Measurements from ENCODE around the gene ZNF787.
A peak's percentile ranks its signal among the peaks of the same experiment; 100 is the strongest.

The ZNF787 gene

DNA sequence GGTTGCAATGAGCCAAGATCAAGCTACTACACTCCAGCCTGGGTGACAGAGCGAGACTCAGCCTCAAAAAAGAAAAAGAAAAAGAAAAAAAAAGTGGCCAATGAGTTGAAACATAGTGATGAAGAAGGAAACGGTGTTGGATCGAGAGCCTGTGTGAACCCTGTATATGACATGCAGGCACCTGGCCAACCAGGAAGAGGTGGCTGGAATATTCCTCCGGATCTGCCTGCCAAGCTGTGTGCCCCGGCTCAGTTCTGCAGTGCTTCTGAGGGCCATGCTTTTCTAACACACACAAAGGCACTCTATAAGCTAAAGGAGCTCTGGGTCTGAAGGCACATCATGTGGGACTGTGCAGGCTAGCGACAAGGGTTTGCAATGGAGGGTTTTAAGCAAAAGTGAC lies 16.3 kb upstream of the ZNF787 start:
- Histone ChIP-seq H3K9me3 (ENCODE audit: insufficient read depth, low read length) (no peaks in the 10 kb centered on the region), H4K20me1 (ENCODE audit: insufficient read depth, low read length) (no peaks in the 10 kb centered on the region), H3K9ac (ENCODE audit: low read length) (no peak overlapping the region), H3K4me3 (ENCODE audit: low read length) (no peak overlapping the region), H2AFZ (ENCODE audit: low read depth, low read length) (no peak overlapping the region), H3K4me1 (ENCODE audit: low read length) (peaks cover 28% of the 10 kb centered on the region), H3K36me3 (replicated peaks; ENCODE audit: low read depth, low read length) (peaks cover under 1% of the 10 kb centered on the region), H3K27ac (ENCODE audit: low read length) (no peak overlapping the region), H3K4me2 (ENCODE audit: low read length) (no peak overlapping the region), H3K79me2 (ENCODE audit: low read length) (peaks cover 16% of the 10 kb centered on the region), H3K27me3 (ENCODE audit: low read depth, low read length) (no peaks in the 10 kb centered on the region)
- TF ChIP-seq EZH2phosphoT487 (IDR thresholded peaks at IDR 0.05; ENCODE audit: low read depth): no peak
- TF ChIP-seq, protein P1, sequence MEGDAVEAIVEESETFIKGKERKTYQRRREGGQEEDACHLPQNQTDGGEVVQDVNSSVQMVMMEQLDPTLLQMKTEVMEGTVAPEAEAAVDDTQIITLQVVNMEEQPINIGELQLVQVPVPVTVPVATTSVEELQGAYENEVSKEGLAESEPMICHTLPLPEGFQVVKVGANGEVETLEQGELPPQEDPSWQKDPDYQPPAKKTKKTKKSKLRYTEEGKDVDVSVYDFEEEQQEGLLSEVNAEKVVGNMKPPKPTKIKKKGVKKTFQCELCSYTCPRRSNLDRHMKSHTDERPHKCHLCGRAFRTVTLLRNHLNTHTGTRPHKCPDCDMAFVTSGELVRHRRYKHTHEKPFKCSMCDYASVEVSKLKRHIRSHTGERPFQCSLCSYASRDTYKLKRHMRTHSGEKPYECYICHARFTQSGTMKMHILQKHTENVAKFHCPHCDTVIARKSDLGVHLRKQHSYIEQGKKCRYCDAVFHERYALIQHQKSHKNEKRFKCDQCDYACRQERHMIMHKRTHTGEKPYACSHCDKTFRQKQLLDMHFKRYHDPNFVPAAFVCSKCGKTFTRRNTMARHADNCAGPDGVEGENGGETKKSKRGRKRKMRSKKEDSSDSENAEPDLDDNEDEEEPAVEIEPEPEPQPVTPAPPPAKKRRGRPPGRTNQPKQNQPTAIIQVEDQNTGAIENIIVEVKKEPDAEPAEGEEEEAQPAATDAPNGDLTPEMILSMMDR (IDR thresholded peaks at IDR 0.05; ENCODE audit: low read depth, low read length): no peak

DNA sequence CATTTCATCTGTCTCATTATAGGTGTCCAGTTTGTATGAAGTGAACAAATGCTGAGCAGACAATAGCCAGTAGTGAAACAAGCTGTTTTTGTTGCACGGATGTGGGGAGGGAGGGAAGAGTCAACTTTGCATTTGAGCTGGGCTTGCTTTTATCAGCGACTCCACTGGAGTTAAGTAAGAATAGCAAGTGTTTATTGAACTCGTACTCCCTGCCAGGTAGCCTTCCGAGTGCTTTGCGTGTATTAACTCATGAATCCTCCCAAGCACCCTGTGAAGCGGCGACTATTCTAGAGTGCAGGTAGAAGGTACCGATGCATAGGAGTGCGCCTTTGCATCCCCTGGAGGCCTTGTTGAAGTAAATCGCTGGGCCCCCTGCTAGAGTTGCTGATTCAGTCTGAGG lies 15.3 kb upstream of the ZNF787 start:
- Histone ChIP-seq H3K27me3 (ENCODE audit: low read depth, low read length) (no peaks in the 10 kb centered on the region), H2AFZ (ENCODE audit: low read depth, low read length) (no peak overlapping the region), H3K4me3 (ENCODE audit: low read length) (no peak overlapping the region), H3K4me1 (ENCODE audit: low read length) (peaks cover 20% of the 10 kb centered on the region), H3K27ac (ENCODE audit: low read length) (no peak overlapping the region), H3K9me3 (ENCODE audit: insufficient read depth, low read length) (no peaks in the 10 kb centered on the region), H3K4me2 (ENCODE audit: low read length) (no peak overlapping the region), H3K79me2 (ENCODE audit: low read length) (peaks cover 6% of the 10 kb centered on the region; the same call in 1 of the 2 replicates), H4K20me1 (ENCODE audit: insufficient read depth, low read length) (no peaks in the 10 kb centered on the region), H3K36me3 (replicated peaks; ENCODE audit: low read depth, low read length) (no peaks in the 10 kb centered on the region), H3K9ac (ENCODE audit: low read length) (no peak overlapping the region)
- no peak for TF ChIP-seq EZH2phosphoT487 (IDR thresholded peaks at IDR 0.05; ENCODE audit: low read depth)
- TF ChIP-seq, protein P1 (IDR thresholded peaks at IDR 0.05; ENCODE audit: low read depth, low read length): no peak

DNA sequence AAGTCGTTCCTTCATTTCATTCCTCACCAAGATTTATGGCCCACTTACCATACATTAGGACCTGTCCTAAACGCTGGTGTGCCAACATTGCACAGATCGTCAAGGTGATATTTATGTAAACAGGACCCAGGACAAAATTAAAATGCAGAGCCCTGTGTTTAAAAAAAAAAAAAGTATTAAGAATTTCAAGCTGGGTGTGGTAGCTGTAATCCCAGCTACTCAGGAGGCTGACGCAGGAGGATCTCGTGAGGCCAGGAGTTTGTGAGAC lies 13.5 kb upstream of the ZNF787 start:
- H3K9me3 ChIP-seq (ENCODE audit: insufficient read depth, low read length): no peaks in the 10 kb centered on the region
- TF ChIP-seq, protein P1 (IDR thresholded peaks at IDR 0.05; ENCODE audit: low read depth, low read length): no peak
- no peak for TF ChIP-seq EZH2phosphoT487 (IDR thresholded peaks at IDR 0.05; ENCODE audit: low read depth)
- no peak overlapping the region for H3K4me2 ChIP-seq (ENCODE audit: low read length)
- no peak overlapping the region for H3K27ac ChIP-seq (ENCODE audit: low read length)
- H3K9ac ChIP-seq (ENCODE audit: low read length): no peak overlapping the region
- H2AFZ ChIP-seq (ENCODE audit: low read depth, low read length): peak overlapping the region; percentile 69; the same call in 1 of the 2 replicates
- peaks cover 13% of the 10 kb centered on the region for H3K4me1 ChIP-seq (ENCODE audit: low read length)
- no peaks in the 10 kb centered on the region for H3K36me3 ChIP-seq (replicated peaks; ENCODE audit: low read depth, low read length)
- no peaks in the 10 kb centered on the region for H3K79me2 ChIP-seq (ENCODE audit: low read length)
- H4K20me1 ChIP-seq (ENCODE audit: insufficient read depth, low read length): no peaks in the 10 kb centered on the region
- no peaks in the 10 kb centered on the region for H3K27me3 ChIP-seq (ENCODE audit: low read depth, low read length)
- H3K4me3 ChIP-seq (ENCODE audit: low read length): no peak overlapping the region

DNA sequence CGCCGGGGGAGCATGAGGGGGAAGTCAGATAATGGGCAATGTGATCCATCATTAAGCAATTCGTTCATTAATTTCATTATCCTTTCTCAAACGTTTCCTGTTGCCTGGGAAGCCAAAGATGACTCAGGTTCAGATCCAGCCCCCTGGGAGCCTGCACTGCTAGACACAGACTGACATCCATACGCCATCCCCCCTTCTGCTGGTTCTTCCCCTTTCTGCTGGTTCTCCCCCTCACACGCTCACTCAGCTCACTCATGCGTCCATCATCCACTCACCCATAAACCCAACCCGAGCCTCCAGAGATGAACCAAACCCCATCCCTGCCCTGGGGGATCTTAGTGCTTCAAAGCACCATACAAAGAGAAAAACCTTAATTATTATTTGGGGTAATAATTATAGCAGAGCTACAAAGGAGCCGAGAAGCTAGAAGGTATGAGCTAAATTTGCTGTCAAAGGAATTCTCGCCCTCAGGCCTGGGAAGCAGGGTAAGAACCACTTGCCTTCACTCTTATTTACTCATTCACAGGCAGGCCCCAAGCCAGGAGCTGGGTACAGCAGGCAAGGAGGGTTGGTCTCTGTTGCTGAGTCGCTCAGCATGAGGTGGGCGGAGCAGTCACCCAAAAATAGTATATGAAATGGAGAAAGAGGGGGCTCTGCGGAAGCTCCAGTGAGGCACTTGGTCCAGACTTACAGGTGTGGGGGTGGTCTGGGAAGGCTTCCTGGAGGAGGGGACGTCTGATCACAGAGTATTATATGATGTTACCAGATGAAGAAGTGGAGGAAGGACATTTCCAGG lies 13.0 kb upstream of the ZNF787 start:
- H4K20me1 ChIP-seq (ENCODE audit: insufficient read depth, low read length): no peaks in the 10 kb centered on the region
- H2AFZ ChIP-seq (ENCODE audit: low read depth, low read length): peak overlapping the region; percentile 69
- H3K4me1 ChIP-seq (ENCODE audit: low read length): peaks cover 13% of the 10 kb centered on the region
- no peak for TF ChIP-seq EZH2phosphoT487 (IDR thresholded peaks at IDR 0.05; ENCODE audit: low read depth)
- TF ChIP-seq, protein P1 (IDR thresholded peaks at IDR 0.05; ENCODE audit: low read depth, low read length): no peak
- H3K9me3 ChIP-seq (ENCODE audit: insufficient read depth, low read length): no peaks in the 10 kb centered on the region
- H3K4me2 ChIP-seq (ENCODE audit: low read length): peak overlapping the region; percentile 59
- peak overlapping the region; percentile 38; the same call in 1 of the 2 replicates for H3K9ac ChIP-seq (ENCODE audit: low read length)
- H3K79me2 ChIP-seq (ENCODE audit: low read length): no peaks in the 10 kb centered on the region
- peak overlapping the region; percentile 2; the same call in 1 of the 2 replicates for H3K4me3 ChIP-seq (ENCODE audit: low read length)
- H3K27ac ChIP-seq (ENCODE audit: low read length): peak overlapping the region; percentile 20; the same call in 1 of the 2 replicates
- H3K36me3 ChIP-seq (replicated peaks; ENCODE audit: low read depth, low read length): no peaks in the 10 kb centered on the region
- H3K27me3 ChIP-seq (ENCODE audit: low read depth, low read length): no peaks in the 10 kb centered on the region

All from OCI-LY3 (cell line).